K562 (cell line): Measurements from ENCODE around the gene RXRA. TPM values are rescaled to one million over a fixed set of nuclear protein-coding genes. Genes with fewer than 3 reads are reported as not detected.

Experiments
- ATAC-seq: fragments of 200-7000 bp; cut with Tn5 transposase; 3 replicates; pipeline ENCODE4 v1.9.1; 2020; ENCODE audit warnings: moderate library complexity
- BruUV-seq: library from RNA; stranded (reverse); fragments of 400-500 nt; replicated peaks from 2 replicates; lab custom pipeline; 2021; lab: Mats Ljungman, UMichigan
- CTCF ChIA-PET: fragments of 300-600 bp; formaldehyde crosslinking; extraction: SDS; loops from one replicate; lab custom pipeline; 2021; ENCODE audit warnings: low intra/inter-chr PET ratio; lab: Yijun Ruan, JAX
- POLR2A ChIA-PET: fragments of 300-600, 350-650 bp; sonication (Branson Sonifier 250); formaldehyde crosslinking; extraction: SDS; loops from one replicate; lab custom pipeline; 2021; ENCODE audit warnings: antibody characterized with exemption, inconsistent platforms; lab: Yijun Ruan, JAX
- DNase-seq, 4 experiments: peaks; one replicate each; pipeline versions ENCODE4 v3.0.0 to v3.0.0-alpha.2; 2011 to 2018; ENCODE audit warnings: low spot score in 3 of 4, mixed read lengths in 3 of 4; ENCODE audit errors: extremely low read depth in 1 of 4
- FAIRE-seq: peaks from 2 replicates; lab custom pipeline; 2011; peaks lifted over from hg19 to GRCh38; lab: Jason Lieb, UNC
- H2AFZ ChIP-seq: 2 replicates; pipeline ENCODE4 v1.6.0; 2011; ENCODE audit warnings: low read depth, low read length, control low read depth, inconsistent platforms
- H3K27ac ChIP-seq: fragments of 200-600 bp; 3 replicates; pipeline ENCODE4 v1.8.0; 2011; ENCODE audit warnings: low read depth, mild to moderate bottlenecking, control low read depth, inconsistent platforms, low read length, moderate library complexity, mixed read lengths; ENCODE audit errors: extremely low read depth
- H3K27me3 ChIP-seq, 2 experiments: fragments of 300-600 bp in 1 of 2; 2 replicates in 1 of 2; 3 replicates in 1 of 2; pipeline versions ENCODE4 v1.6.0 to v1.8.0; 2011; ENCODE audit warnings: inconsistent platforms in 2 of 2, low read length in 2 of 2, mild to moderate bottlenecking in 1 of 2, mixed read lengths in 1 of 2, moderate library complexity in 1 of 2; ENCODE audit not compliant: control insufficient read depth in 2 of 2, insufficient read depth in 2 of 2
- H3K36me3 ChIP-seq: fragments of 300-600 bp; 3 replicates; pipeline ENCODE4 v1.8.0; 2011; ENCODE audit warnings: mild to moderate bottlenecking, low read length, inconsistent platforms; ENCODE audit not compliant: control insufficient read depth, insufficient read depth
- H3K4me1 ChIP-seq, 2 experiments: fragments of 200-600 bp in 1 of 2; replicated peaks in 1 of 2; 2 replicates in 1 of 2; 3 replicates in 1 of 2; pipeline versions ENCODE4 v1.5.1 to v1.8.0; 2011; ENCODE audit warnings: inconsistent platforms in 2 of 2, low read length in 2 of 2, mild to moderate bottlenecking in 1 of 2, mixed read lengths in 1 of 2, moderate library complexity in 1 of 2; ENCODE audit not compliant: control insufficient read depth in 2 of 2, insufficient read depth in 2 of 2
- H3K4me2 ChIP-seq: 2 replicates; pipeline ENCODE4 v1.6.1; 2011; ENCODE audit warnings: low read length, control low read depth, inconsistent platforms, mixed read lengths; ENCODE audit not compliant: insufficient read depth
- H3K4me3 ChIP-seq: fragments of 200-600 bp; sonication (generic), shearing (Covaris generic); 2 replicates; pipeline ENCODE4 v1.5.1; 2016; ENCODE audit warnings: control low read depth, inconsistent platforms
- H3K79me2 ChIP-seq: fragments of 200-600 bp; 3 replicates; pipeline ENCODE4 v1.8.0; 2011; ENCODE audit warnings: low read length, inconsistent platforms; ENCODE audit not compliant: control insufficient read depth, insufficient read depth
- H3K9ac ChIP-seq, 2 experiments: 2 replicates each; pipeline versions ENCODE4 v1.6.0 to v1.6.1; 2011; ENCODE audit warnings: low read depth in 2 of 2, low read length in 2 of 2, control low read depth in 1 of 2, inconsistent platforms in 1 of 2, mild to moderate bottlenecking in 1 of 2, mixed read lengths in 1 of 2; ENCODE audit not compliant: insufficient read depth in 1 of 2
- H3K9me1 ChIP-seq: one replicate; pipeline ENCODE4 v1.6.0; 2011; ENCODE audit warnings: inconsistent platforms, mild to moderate bottlenecking, low read length, moderate library complexity; ENCODE audit not compliant: control insufficient read depth, insufficient read depth
- H3K9me3 ChIP-seq: replicated peaks from 2 replicates; pipeline ENCODE4 v1.5.1; 2011; ENCODE audit warnings: low read depth, low read length, inconsistent platforms; ENCODE audit not compliant: control insufficient read depth, insufficient read depth
- H4K20me1 ChIP-seq: replicated peaks from 2 replicates; pipeline ENCODE4 v1.6.1; 2011; ENCODE audit warnings: low read length, inconsistent platforms, mixed read lengths; ENCODE audit not compliant: control insufficient read depth, insufficient read depth
- CEBPG ChIP-seq, 3 experiments: fragments of 200-800 bp in 1 of 3; sonication (Bioruptor generic) in 1 of 3; sonication (generic) in 1 of 3; formaldehyde crosslinking in 1 of 3; IDR thresholded peaks in 2 of 3; conservative IDR thresholded peaks in 1 of 3; 2 replicates each; pipeline versions ENCODE4 v1.6.1 to v1.8.0; 2016 to 2022; ENCODE audit warnings: missing compliant biosample characterization in 2 of 3, missing genetic modification characterization in 2 of 3, mild to moderate bottlenecking in 1 of 3, missing genetic modification reagents in 1 of 3
- FOXM1 ChIP-seq, 2 experiments: fragments of 450-650 bp in 1 of 2; sonication (generic) in 1 of 2; formaldehyde crosslinking in 1 of 2; IDR thresholded peaks; 2 replicates each; pipeline versions ENCODE4 v1.6.1 to v1.9.0; 2017 to 2022; ENCODE audit warnings: low read depth in 2 of 2, mild to moderate bottlenecking in 2 of 2, missing genetic modification reagents in 1 of 2, moderate library complexity in 1 of 2
- GABPA ChIP-seq: fragments of 200-800 bp; sonication (Bioruptor generic); conservative IDR thresholded peaks from 2 replicates; pipeline ENCODE4 v1.6.1; 2016; ENCODE audit warnings: low read depth, missing genetic modification characterization, missing compliant biosample characterization
- MCM2 ChIP-seq: fragments of 450-650 bp; IDR thresholded peaks from 2 replicates; pipeline ENCODE4 v1.6.1; 2017; ENCODE audit warnings: low read depth, mild to moderate bottlenecking
- U2AF2 ChIP-seq: fragments of 200-400 bp; formaldehyde crosslinking; optimal IDR thresholded peaks from 2 replicates; pipeline ENCODE3; 2017; ENCODE audit warnings: low read depth, mild to moderate bottlenecking, low read length
- ZBTB9 ChIP-seq: fragments of 450-650 bp; formaldehyde crosslinking; IDR thresholded peaks from 2 replicates; pipeline ENCODE4 v1.4.0; 2020; ENCODE audit warnings: mild to moderate bottlenecking, moderate library complexity
- WGBS: fragments of 100-300 bp; shearing (Covaris generic); methylation state at CpG from one replicate; pipeline ENCODE4 v1.1.6; 2016; ENCODE audit warnings: low coverage, mixed read lengths; ENCODE audit not compliant: insufficient coverage; ENCODE audit errors: missing lambda C conversion rate; 5-methylcytosine and 5-hydroxymethylcytosine counted together
- in situ Hi-C: fragments of 300-500 bp; cut with MboI; formaldehyde crosslinking; loops from 4 replicates; pipeline ENCODE4 v1.15.0; 2018; ENCODE audit warnings: inconsistent platforms, mixed read lengths
- intact Hi-C: fragments of 100-400 bp; cut with micrococcal nuclease; formaldehyde crosslinking; loops from 2 replicates; pipeline ENCODE4 v1.14.2; 2022
- polyA plus RNA-seq, 8 experiments: library from polyadenylated mRNA; depleted of rRNA in 4 of 8; stranded (reverse) in 5 of 8; unstranded in 3 of 8; fragments of >200 nt; fragmentation: Nextera tagmentation in 2 of 8; fragmentation: Illumina TruSeq in 1 of 8; extraction: Ambion mirVana in 2 of 8; extraction: Trizol in 1 of 8; gene quantifications; 2 replicates each; pipeline versions ENCODE4 v1.2.1 to v1.2.3, GENCODE V29; 2011 to 2014; ENCODE audit warnings: inconsistent platforms in 1 of 8, missing spikeins in 1 of 8
- total RNA-seq, 7 experiments: library from RNA; depleted of rRNA in 6 of 7; stranded (reverse); fragments of >200 nt in 6 of 7; fragmentation: Illumina TruSeq in 2 of 7; extraction: Trizol in 2 of 7; gene quantifications; 2 replicates each; pipeline versions ENCODE4 v1.2.1 to v1.2.3, GENCODE V29; 2011 to 2021; ENCODE audit warnings: low replicate concordance in 1 of 7

Gene RXRA
- total and polyA plus RNA-seq, 9 of the 15 experiments (the other 6 are each of a cell fraction or from before 2014, with no cell fraction given) = 0.35 to 23.6 (median 4.6) TPM

- in situ Hi-C loops = no loop called here
- DNase-seq = no peak
- POLR2A ChIA-PET = interaction anchor here (0.6 kb wide), 1 partner anchor 25 kb away, joined by 3 read pairs; no protein-coding TSS in a partner anchor
- TF ChIP-seq FOXM1 (IDR thresholded peaks at IDR 0.05; ENCODE audit: low read depth) (no peak), FOXM1 (CRISPR knock-in tag; IDR thresholded peaks at IDR 0.05; ENCODE audit: low read depth) (no peak), ZBTB9 (CRISPR knock-in tag) (no peak), MCM2 (no peak), CEBPG (CRISPR knock-in tag; IDR thresholded peaks at IDR 0.05) (no peak), CEBPG (tag; conservative IDR thresholded peaks at IDR 0.05 in 1 of 2, IDR thresholded peaks at IDR 0.05 in 1 of 2) (no peak), U2AF2 (no peak), GABPA (tag) (no peak)
- Histone ChIP-seq H3K4me2 (no peak overlapping the region), H2AFZ (no peak overlapping the region), H3K4me3 (no peak overlapping the region), H3K9me1 (no peaks in the 10 kb centered on the region), H4K20me1 (peaks cover 24% of the 10 kb centered on the region), H3K36me3 (no peaks in the 10 kb centered on the region), H3K9me3 (no peaks in the 10 kb centered on the region), H3K79me2 (no peaks in the 10 kb centered on the region), H3K4me1 (peaks cover 0 to 15% of the 10 kb centered on the region in 2 experiments; a peak in 1 of 5 replicates), H3K27me3 (peaks cover 38 to 87% of the 10 kb centered on the region in 2 experiments), H3K9ac (no peak overlapping the region), H3K27ac (no peak overlapping the region)
- ATAC-seq = no peak
- intact Hi-C loops = no loop called here
- CTCF ChIA-PET = no interaction called here
- WGBS = 6% methylated on average over 19 of the region's 25 CpGs
- no peak for FAIRE-seq
- BruUV-seq = no TSS peak
Measured at GRCh38 chr9:134296301-134297082, 29.8 kb upstream of the RXRA start.
